Stimulated activated memory B cell treated with anti-CD40 and anti-IgM and Interleukin-4, amounts not matched to agents 10 μg/mL and 1 μg/mL and 100 μg/mL, for 72 hours (primary cell): Measurements from ENCODE around the gene CDC42EP1.

ENCODE experiments used
- ATAC-seq: fragments of 150-1000 bp; cut with Tn5 transposase; 2 replicates; pipeline ENCODE4 v1.10.0; 2021
- H3K27ac Mint-ChIP-seq: one replicate; pipeline ENCODE4 v1.8.0; 2022; ENCODE audit warnings: mild to moderate bottlenecking, mixed read lengths
- H3K27me3 Mint-ChIP-seq: one replicate; pipeline ENCODE4 v1.8.0; 2022; ENCODE audit warnings: mixed read lengths
- H3K36me3 Mint-ChIP-seq: one replicate; pipeline ENCODE4 v1.8.0; 2022; ENCODE audit warnings: mixed read lengths
- H3K4me1 Mint-ChIP-seq: one replicate; pipeline ENCODE4 v1.8.0; 2022; ENCODE audit warnings: mixed read lengths
- H3K4me3 Mint-ChIP-seq: one replicate; pipeline ENCODE4 v1.8.0; 2022; ENCODE audit warnings: mild to moderate bottlenecking, moderate library complexity, mixed read lengths
- H3K9me3 Mint-ChIP-seq: one replicate; pipeline ENCODE4 v1.8.0; 2022; ENCODE audit warnings: mixed read lengths

Gene CDC42EP1

DNA sequence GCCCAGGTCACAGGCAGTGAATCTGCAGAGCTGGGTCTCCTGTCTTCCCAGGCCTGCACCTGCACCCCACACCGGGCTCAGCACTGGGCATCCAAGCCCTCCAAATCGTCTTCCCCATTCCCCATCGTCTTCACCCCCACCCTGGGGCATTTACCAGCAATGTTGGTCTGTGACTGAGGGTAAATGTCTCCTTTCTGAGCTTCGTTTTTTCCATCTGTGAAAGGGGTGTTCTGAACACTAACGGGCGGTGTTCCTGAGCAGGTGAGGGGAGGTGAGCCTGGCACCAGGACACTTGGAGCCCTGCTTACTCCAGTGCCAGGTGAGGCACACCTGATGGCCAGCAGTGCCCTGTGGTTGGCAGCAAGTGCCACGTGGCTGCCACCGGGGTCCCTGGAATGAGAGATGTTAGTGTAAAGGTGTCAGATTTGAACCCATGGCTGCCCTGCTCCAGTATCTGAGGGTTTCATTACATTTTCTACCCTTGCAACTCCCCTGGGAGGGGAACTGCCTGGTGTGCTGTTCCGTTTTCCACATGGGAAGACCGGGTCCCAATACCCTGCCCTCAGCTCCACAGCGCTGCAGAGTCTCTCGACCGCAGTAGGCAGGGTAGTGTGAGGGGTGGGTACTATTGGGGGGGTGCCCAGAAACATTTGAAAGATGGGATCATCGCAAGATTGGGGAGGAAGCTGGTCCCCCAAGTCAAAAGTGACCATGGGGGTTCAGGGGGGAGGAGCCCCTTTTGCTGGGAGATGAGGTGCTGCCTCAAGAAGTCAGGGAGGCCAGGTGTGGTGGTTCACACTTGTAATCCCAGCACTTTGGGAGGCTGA, 2.0 kb downstream of the CDC42EP1 start:
- Mint-ChIP-seq H3K4me1 (peaks cover 33% of the 10 kb centered on the region), H3K27me3 (peaks cover 70% of the 10 kb centered on the region), H3K9me3 (no peaks in the 10 kb centered on the region), H3K27ac (no peak overlapping the region), H3K36me3 (no peaks in the 10 kb centered on the region), H3K4me3 (peak overlapping the region; percentile 53)
- ATAC-seq, result no peak

DNA sequence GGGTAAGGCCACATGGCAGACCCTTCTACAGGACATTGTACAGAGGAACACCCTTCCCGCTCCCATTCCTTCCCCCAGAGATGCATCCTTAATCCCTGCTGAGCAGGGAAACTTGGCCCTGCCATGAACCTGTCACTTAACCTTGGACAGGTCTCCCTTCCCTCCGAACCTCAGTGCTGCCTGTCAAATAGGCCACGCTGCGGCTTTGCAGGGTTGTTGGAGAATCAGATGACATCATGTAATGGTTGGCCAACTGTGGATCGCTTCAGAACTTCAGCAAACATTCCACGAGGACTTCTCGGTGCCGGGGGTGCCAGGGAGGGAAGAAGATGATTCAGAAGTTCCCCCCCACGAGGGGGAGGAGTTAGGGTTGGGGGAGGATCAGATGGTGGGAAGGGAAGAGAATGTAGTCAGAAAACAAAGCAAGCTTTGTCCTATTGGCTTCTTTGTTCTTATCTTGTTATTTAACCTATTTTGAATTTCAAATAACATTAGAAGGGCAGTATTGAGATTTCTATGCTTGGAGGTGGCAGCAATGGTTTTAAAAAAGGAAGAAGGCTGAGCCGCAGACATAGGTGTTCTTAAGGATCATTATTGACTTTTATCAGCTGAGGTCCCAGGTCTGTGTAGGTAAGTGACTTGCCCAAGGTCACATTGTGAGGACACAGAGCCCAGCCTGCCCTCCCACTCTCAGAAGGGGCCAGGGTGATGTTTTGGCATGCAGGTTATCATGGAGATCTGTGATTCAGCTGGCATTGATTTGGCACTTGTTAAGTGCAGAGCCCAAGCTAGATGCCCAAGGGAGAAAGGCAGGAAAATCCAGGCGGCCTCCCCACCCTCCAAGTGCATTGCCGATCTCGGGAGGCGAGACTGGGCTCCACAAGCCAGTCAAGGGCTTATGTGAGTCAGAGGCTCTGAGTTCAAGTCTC, 3.1 kb downstream of the CDC42EP1 start:
- H3K9me3 Mint-ChIP-seq, result no peaks in the 10 kb centered on the region
- H3K4me1 Mint-ChIP-seq, result peaks cover 38% of the 10 kb centered on the region
- no peaks in the 10 kb centered on the region for H3K36me3 Mint-ChIP-seq
- H3K27ac Mint-ChIP-seq, result no peak overlapping the region
- ATAC-seq, result no peak
- no peak overlapping the region for H3K4me3 Mint-ChIP-seq
- peaks cover 70% of the 10 kb centered on the region for H3K27me3 Mint-ChIP-seq

DNA sequence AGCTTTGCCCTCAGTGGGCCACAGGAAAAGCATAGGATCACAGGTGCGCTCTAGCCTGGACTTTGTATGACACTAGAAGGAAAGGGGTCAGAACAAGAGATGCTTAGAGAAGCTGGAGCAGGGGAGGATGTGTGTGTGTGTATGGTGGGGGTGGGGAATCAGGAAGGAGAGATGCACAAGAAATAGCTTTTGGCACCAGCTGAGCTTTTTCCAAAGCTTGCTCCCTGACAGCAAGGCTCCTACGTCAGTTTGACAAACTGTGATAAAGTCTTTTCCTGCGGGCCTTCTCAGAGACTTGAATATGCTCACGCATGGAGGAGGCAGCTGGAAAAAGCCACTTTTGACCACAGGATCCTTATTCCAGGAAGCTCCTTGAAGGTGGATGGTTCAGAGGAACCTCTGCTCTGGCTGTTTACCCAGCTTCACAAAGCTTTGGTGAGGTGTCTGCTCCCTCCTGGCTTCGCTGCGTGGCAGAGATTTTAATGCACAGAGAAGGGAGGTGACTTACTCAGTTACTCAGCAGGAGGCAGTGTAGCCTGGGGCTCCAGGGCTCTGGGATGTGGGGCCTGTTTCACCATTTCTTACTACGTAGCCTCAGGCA, 3.9 kb downstream of the CDC42EP1 start:
- ATAC-seq, result no peak
- no peak overlapping the region for H3K27ac Mint-ChIP-seq
- no peak overlapping the region for H3K4me3 Mint-ChIP-seq
- H3K9me3 Mint-ChIP-seq, result no peaks in the 10 kb centered on the region
- H3K4me1 Mint-ChIP-seq, result peaks cover 38% of the 10 kb centered on the region
- H3K36me3 Mint-ChIP-seq, result no peaks in the 10 kb centered on the region
- peaks cover 66% of the 10 kb centered on the region for H3K27me3 Mint-ChIP-seq

DNA sequence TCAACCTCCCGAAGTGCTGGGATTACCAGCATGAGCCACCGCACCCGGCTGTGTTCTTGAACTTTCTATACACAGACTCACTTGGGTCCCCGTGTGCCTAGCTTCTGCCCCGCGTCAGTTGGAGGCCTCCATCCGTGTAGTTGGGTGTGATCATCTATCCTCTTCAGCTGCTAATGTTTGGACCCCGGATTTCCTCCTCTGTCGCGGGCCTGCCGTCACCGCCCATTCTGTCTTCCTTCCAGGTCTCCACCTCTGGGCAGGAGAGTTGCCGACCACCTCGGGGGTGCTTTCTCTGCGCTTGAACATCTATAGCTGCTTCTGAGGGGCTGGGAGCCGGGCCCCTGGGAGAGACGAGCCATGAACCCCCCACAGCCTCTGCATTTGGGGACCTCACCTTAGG, 5.5 kb downstream of the CDC42EP1 start:
- Mint-ChIP-seq H3K27me3 (peaks cover 74% of the 10 kb centered on the region), H3K9me3 (no peaks in the 10 kb centered on the region), H3K4me3 (no peak overlapping the region), H3K4me1 (peaks cover 38% of the 10 kb centered on the region), H3K36me3 (no peaks in the 10 kb centered on the region), H3K27ac (no peak overlapping the region)
- no peak for ATAC-seq

- no peaks in the 10 kb centered on the region for H3K9me3 Mint-ChIP-seq
- peaks cover 34% of the 10 kb centered on the region for H3K4me1 Mint-ChIP-seq
- no peaks in the 10 kb centered on the region for H3K36me3 Mint-ChIP-seq
- H3K27me3 Mint-ChIP-seq, result peaks cover 75% of the 10 kb centered on the region
- H3K4me3 Mint-ChIP-seq, result peak overlapping the region; percentile 45
- peak overlapping the region; percentile 28 for H3K27ac Mint-ChIP-seq
- peak; percentile 44 for ATAC-seq
These were observed 6.1 kb downstream of the CDC42EP1 start for GRCh38 chr22:37566329-37566837.

- no peaks in the 10 kb centered on the region for H3K9me3 Mint-ChIP-seq
- peak overlapping the region; percentile 28 for H3K27ac Mint-ChIP-seq
- H3K4me1 Mint-ChIP-seq, result peaks cover 27% of the 10 kb centered on the region
- no peaks in the 10 kb centered on the region for H3K36me3 Mint-ChIP-seq
- ATAC-seq, result peak; percentile 92
- H3K27me3 Mint-ChIP-seq, result peaks cover 75% of the 10 kb centered on the region
- H3K4me3 Mint-ChIP-seq, result peak overlapping the region; percentile 45
These were observed 6.9 kb downstream of the CDC42EP1 start for GRCh38 chr22:37566903-37567798.

DNA sequence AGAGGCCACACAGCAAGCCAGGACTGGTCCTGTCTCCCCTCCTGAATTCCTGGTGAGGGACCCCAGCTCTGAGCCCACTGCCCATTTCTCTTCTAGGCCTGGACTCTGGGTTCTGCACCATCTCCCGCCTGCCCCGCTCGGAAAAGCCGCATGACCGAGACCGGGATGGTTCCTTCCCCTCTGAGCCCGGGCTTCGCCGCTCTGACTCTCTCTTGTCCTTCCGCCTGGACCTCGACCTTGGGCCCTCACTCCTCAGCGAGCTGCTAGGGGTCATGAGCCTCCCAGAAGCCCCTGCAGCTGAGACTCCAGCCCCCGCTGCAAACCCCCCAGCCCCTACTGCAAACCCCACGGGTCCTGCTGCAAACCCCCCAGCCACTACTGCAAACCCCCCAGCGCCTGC, 7.7 kb downstream of the CDC42EP1 start:
- Mint-ChIP-seq H3K36me3 (no peaks in the 10 kb centered on the region), H3K27me3 (peaks cover 70% of the 10 kb centered on the region), H3K27ac (no peak overlapping the region), H3K9me3 (no peaks in the 10 kb centered on the region), H3K4me1 (peaks cover 22% of the 10 kb centered on the region), H3K4me3 (no peak overlapping the region)
- no peak for ATAC-seq

- H3K27me3 Mint-ChIP-seq, result peaks cover 66% of the 10 kb centered on the region
- H3K9me3 Mint-ChIP-seq, result no peaks in the 10 kb centered on the region
- H3K4me3 Mint-ChIP-seq, result no peak overlapping the region
- H3K36me3 Mint-ChIP-seq, result no peaks in the 10 kb centered on the region
- ATAC-seq, result no peak
- H3K27ac Mint-ChIP-seq, result no peak overlapping the region
- peaks cover 22% of the 10 kb centered on the region for H3K4me1 Mint-ChIP-seq
These were observed 8.2 kb downstream of the CDC42EP1 start for GRCh38 chr22:37568448-37569008.

GRCh38 chr22:37569009-37569920, 9.0 kb downstream of the CDC42EP1 start:
- Mint-ChIP-seq H3K36me3 (no peaks in the 10 kb centered on the region), H3K4me1 (peaks cover 22% of the 10 kb centered on the region), H3K27ac (no peak overlapping the region), H3K9me3 (no peaks in the 10 kb centered on the region), H3K4me3 (no peak overlapping the region), H3K27me3 (peaks cover 59% of the 10 kb centered on the region)
- ATAC-seq, result no peak

DNA sequence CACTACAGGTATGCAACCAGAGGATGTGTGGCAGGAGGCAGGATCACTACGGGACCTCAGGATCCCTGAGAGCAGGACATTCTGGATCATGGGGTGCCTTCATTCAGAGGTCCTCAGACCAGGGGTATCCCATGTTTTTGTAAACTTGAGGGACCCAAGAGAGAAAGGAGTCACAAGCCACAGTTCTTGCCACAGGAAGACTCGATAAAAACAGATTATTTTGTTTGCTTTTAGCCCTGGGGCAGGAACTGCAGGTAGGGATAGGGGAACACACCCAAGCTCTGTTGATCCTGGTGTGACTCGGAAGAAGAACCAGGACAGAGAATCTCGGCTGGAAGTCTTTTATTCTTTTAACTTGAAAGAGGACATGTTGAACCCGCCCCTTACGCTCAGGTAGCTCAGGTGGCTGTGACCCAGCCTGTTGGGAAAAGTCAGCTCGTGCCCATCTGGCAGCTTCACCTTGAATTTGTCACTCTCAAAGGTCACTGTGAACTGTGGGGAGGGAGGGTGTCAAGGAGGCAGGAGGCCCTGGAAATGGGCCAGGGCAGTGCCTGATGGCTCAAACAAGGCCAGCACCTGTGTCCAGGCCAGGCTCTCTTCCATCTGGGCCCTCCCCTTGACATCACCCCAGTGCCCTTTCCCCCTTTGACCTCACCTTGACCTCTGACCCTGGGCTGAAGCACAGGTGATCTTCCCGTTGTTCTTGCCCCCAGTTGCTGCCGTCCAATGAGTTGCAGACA, 9.8 kb downstream of the CDC42EP1 start:
- no peak overlapping the region for H3K27ac Mint-ChIP-seq
- no peak for ATAC-seq
- peaks cover 22% of the 10 kb centered on the region for H3K4me1 Mint-ChIP-seq
- peaks cover 57% of the 10 kb centered on the region for H3K27me3 Mint-ChIP-seq
- no peaks in the 10 kb centered on the region for H3K9me3 Mint-ChIP-seq
- H3K36me3 Mint-ChIP-seq, result no peaks in the 10 kb centered on the region
- H3K4me3 Mint-ChIP-seq, result no peak overlapping the region

GRCh38 chr22:37570661-37570976, 10.3 kb downstream of the CDC42EP1 start:
- no peak overlapping the region for H3K27ac Mint-ChIP-seq
- no peak overlapping the region for H3K4me3 Mint-ChIP-seq
- peaks cover 21% of the 10 kb centered on the region for H3K4me1 Mint-ChIP-seq
- ATAC-seq, result no peak
- no peaks in the 10 kb centered on the region for H3K9me3 Mint-ChIP-seq
- H3K27me3 Mint-ChIP-seq, result peaks cover 55% of the 10 kb centered on the region
- H3K36me3 Mint-ChIP-seq, result no peaks in the 10 kb centered on the region

DNA sequence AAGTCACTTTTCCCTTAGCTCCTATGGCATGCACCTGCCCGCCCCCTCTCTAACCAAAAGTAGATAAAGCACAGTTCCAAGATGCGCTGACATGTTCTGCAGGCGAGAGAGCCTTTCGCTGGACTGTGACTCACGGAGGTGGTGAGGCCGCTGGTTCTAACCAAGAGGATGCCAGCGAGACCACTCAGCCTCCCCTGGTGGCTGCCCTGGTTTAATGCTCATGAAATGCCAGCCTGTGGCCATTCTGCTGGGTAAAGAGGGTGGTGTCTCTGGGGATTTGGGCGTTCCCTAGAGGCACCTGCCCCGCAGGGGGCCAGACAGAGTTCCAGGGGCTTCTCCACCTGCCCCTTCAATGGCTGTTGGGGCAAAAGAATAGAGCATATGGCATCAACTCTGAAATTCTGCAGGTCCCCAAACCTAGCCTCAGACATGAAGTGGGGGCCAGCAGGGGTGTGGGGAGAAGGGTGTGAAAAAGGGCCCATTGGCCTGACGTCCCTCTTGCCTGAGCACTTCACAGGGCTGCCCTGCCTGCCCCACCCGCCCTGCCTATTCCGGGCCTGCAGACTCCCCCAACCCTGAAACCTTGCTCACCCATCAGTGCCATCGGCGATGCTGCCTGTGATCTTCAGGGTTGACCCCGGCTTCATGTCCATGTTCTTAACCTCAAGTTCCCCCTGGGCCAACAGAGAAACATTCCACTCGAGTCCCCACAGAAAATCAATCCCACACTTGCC, 11.1 kb downstream of the CDC42EP1 start:
- ATAC-seq, result no peak
- no peak overlapping the region for H3K4me3 Mint-ChIP-seq
- H3K4me1 Mint-ChIP-seq, result peaks cover 13% of the 10 kb centered on the region
- H3K27me3 Mint-ChIP-seq, result peaks cover 50% of the 10 kb centered on the region
- H3K9me3 Mint-ChIP-seq, result no peaks in the 10 kb centered on the region
- no peak overlapping the region for H3K27ac Mint-ChIP-seq
- no peaks in the 10 kb centered on the region for H3K36me3 Mint-ChIP-seq
